ENCODE data around the gene ERC1.

- TF ChIP-seq POLR2A (IDR thresholded peaks at IDR 0.05), result no peak
- TF ChIP-seq CTCF (IDR thresholded peaks at IDR 0.05), result no peak
Measured at GRCh38 chr12:1188016-1188415, 197.0 kb downstream of the ERC1 start.

Data from uterus (tissue), 2 donors.